ENCODE results near the gene ZNF865. TPM values are rescaled to one million over a fixed set of nuclear protein-coding genes. Genes with fewer than 3 reads are reported as not detected.

ZNF865 gene
- total RNA-seq, 1 experiment from 2014 or later, result 12.2 TPM

GRCh38 chr19:55615543-55616394 is 10.3 kb downstream of the ZNF865 start:
- POLR2A ChIA-PET, result interaction anchor here (0.7 kb wide), 1 partner anchor 14 kb away, joined by 3 read pairs; no protein-coding TSS in a partner anchor

DNA sequence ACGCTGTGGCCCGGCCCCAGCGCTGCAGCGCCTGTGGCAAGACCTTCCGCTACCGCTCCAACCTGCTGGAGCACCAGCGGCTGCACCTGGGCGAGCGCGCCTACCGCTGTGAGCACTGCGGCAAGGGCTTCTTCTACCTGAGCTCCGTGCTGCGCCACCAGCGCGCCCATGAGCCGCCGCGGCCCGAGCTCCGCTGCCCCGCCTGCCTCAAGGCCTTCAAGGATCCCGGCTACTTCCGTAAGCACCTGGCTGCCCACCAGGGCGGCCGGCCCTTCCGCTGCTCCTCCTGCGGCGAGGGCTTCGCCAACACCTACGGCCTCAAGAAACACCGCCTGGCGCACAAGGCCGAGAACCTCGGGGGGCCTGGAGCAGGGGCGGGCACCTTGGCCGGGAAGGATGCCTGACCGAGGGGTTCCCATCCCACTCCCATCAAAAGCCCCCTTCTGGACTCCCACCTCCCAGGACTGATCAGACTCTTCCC is 11.0 kb downstream of the ZNF865 start:
- Mint-ChIP-seq H3K27me3 (ENCODE audit: insufficient read depth, unreplicated experiment) (no peaks in the 10 kb centered on the region), H3K27ac (ENCODE audit: low read depth, unreplicated experiment) (no peak overlapping the region), H3K4me3 (ENCODE audit: unreplicated experiment) (no peak overlapping the region), H3K4me1 (ENCODE audit: insufficient read depth, unreplicated experiment) (no peaks in the 10 kb centered on the region), H3K36me3 (ENCODE audit: insufficient read depth, unreplicated experiment) (peaks cover 37% of the 10 kb centered on the region), H3K9me3 (ENCODE audit: unreplicated experiment) (no peaks in the 10 kb centered on the region)
- intact Hi-C loops (cut with micrococcal nuclease), result no loop called here
- TF ChIP-seq, protein P1, sequence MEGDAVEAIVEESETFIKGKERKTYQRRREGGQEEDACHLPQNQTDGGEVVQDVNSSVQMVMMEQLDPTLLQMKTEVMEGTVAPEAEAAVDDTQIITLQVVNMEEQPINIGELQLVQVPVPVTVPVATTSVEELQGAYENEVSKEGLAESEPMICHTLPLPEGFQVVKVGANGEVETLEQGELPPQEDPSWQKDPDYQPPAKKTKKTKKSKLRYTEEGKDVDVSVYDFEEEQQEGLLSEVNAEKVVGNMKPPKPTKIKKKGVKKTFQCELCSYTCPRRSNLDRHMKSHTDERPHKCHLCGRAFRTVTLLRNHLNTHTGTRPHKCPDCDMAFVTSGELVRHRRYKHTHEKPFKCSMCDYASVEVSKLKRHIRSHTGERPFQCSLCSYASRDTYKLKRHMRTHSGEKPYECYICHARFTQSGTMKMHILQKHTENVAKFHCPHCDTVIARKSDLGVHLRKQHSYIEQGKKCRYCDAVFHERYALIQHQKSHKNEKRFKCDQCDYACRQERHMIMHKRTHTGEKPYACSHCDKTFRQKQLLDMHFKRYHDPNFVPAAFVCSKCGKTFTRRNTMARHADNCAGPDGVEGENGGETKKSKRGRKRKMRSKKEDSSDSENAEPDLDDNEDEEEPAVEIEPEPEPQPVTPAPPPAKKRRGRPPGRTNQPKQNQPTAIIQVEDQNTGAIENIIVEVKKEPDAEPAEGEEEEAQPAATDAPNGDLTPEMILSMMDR (IDR thresholded peaks at IDR 0.05; ENCODE audit: unreplicated experiment), result no peak
- no peak for DNase-seq (ENCODE audit: unreplicated experiment)
- CTCF ChIA-PET, result no interaction called here
- no TSS peak for BruUV-seq (replicated peaks)
- POLR2A ChIA-PET, result no interaction called here

More at GRCh38 chr19:55615543-55616394, 10.3 kb downstream of the ZNF865 start:
- TF ChIP-seq, protein P1 (IDR thresholded peaks at IDR 0.05; ENCODE audit: unreplicated experiment), result no peak
- no peak overlapping the region for H3K27ac Mint-ChIP-seq (ENCODE audit: low read depth, unreplicated experiment)
- intact Hi-C loops (cut with micrococcal nuclease), result no loop called here
- no TSS peak for BruUV-seq (replicated peaks)
- H3K4me3 Mint-ChIP-seq (ENCODE audit: unreplicated experiment), result no peak overlapping the region
- H3K9me3 Mint-ChIP-seq (ENCODE audit: unreplicated experiment), result no peaks in the 10 kb centered on the region
- peaks cover 37% of the 10 kb centered on the region for H3K36me3 Mint-ChIP-seq (ENCODE audit: insufficient read depth, unreplicated experiment)
- H3K4me1 Mint-ChIP-seq (ENCODE audit: insufficient read depth, unreplicated experiment), result no peaks in the 10 kb centered on the region
- CTCF ChIA-PET, result no interaction called here
- DNase-seq (ENCODE audit: unreplicated experiment), result no peak
- no peaks in the 10 kb centered on the region for H3K27me3 Mint-ChIP-seq (ENCODE audit: insufficient read depth, unreplicated experiment)

DNA sequence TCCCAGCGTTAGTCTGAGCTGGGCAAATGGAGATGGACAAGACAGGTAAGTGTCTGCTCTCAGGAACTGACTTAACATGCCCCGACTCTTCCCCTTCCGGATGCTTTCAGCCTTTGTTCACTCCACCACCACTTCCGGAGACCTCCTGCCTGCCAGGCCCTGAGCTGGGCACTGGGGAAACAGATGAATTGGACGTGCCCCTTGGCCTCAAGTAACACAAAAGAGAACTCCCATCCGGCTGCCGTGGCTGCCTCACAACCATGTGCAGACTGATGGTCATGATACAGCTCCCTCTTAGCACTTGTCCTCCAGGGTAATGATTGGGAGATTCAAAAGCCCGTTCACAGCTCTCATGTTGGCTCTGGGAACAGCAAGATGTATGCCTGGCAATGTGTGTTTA is 12.0 kb downstream of the ZNF865 start:
- intact Hi-C loops (cut with micrococcal nuclease), result no loop called here
- TF ChIP-seq, protein P1 (IDR thresholded peaks at IDR 0.05; ENCODE audit: unreplicated experiment), result no peak
- BruUV-seq (replicated peaks), result no TSS peak
- DNase-seq (ENCODE audit: unreplicated experiment), result no peak
- no peaks in the 10 kb centered on the region for H3K9me3 Mint-ChIP-seq (ENCODE audit: unreplicated experiment)
- ChIA-PET CTCF (interaction anchor here (1.3 to 2.2 kb wide), 2 partner anchors 11 to 14 kb away, joined by 4 to 17 read pairs; partner anchors contain the start of gene ZNF865), POLR2A (interaction anchor here (1.1 kb wide), 1 partner anchor 11 kb away, joined by 8 read pairs; no protein-coding TSS in a partner anchor)
- H3K36me3 Mint-ChIP-seq (ENCODE audit: insufficient read depth, unreplicated experiment), result peaks cover 37% of the 10 kb centered on the region
- no peak overlapping the region for H3K4me3 Mint-ChIP-seq (ENCODE audit: unreplicated experiment)
- no peak overlapping the region for H3K27ac Mint-ChIP-seq (ENCODE audit: low read depth, unreplicated experiment)
- no peaks in the 10 kb centered on the region for H3K4me1 Mint-ChIP-seq (ENCODE audit: insufficient read depth, unreplicated experiment)
- no peaks in the 10 kb centered on the region for H3K27me3 Mint-ChIP-seq (ENCODE audit: insufficient read depth, unreplicated experiment)

DNA sequence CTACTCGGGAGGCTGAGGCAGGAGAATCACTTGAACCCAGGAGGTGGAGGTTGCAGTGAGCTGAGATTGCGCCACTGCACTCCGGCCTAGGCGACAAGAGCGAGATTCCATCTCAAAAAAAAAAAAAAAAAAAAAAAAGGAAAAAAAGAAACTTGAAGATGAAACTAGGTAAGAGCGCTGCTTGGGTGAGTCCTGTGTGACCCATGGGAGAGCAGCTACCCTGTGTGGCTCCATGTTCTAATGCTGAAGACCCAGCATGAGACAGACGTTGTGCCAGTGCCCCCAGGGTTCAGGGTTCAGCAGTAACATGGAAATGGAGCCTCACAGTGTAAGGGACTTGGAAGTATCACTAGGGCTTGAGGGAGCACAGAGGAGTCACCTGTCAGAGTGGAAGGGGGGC is 13.0 kb downstream of the ZNF865 start:
- ChIA-PET CTCF (interaction anchor here (0.6 to 2.2 kb wide), 4 partner anchors 12 to 478 kb away, joined by 3 to 17 read pairs (median 4); partner anchors contain the start of gene ZNF865), POLR2A (interaction anchor here (0.5 kb wide), 1 partner anchor 9 kb away, joined by 3 read pairs; no protein-coding TSS in a partner anchor)
- TF ChIP-seq, protein P1 (IDR thresholded peaks at IDR 0.05; ENCODE audit: unreplicated experiment), result no peak
- intact Hi-C loops (cut with micrococcal nuclease), result no loop called here
- H3K9me3 Mint-ChIP-seq (ENCODE audit: unreplicated experiment), result no peaks in the 10 kb centered on the region
- H3K4me3 Mint-ChIP-seq (ENCODE audit: unreplicated experiment), result no peak overlapping the region
- H3K36me3 Mint-ChIP-seq (ENCODE audit: insufficient read depth, unreplicated experiment), result peaks cover 29% of the 10 kb centered on the region
- DNase-seq (ENCODE audit: unreplicated experiment), result no peak
- H3K27ac Mint-ChIP-seq (ENCODE audit: low read depth, unreplicated experiment), result no peak overlapping the region
- BruUV-seq (replicated peaks), result no TSS peak
- no peaks in the 10 kb centered on the region for H3K27me3 Mint-ChIP-seq (ENCODE audit: insufficient read depth, unreplicated experiment)
- peaks cover 1% of the 10 kb centered on the region for H3K4me1 Mint-ChIP-seq (ENCODE audit: insufficient read depth, unreplicated experiment)
